GM19023 (cell line): ENCODE results near the gene MORC1.

Source experiments
- ATAC-seq: cut with Tn5 transposase; IDR thresholded peaks from one replicate; pipeline ENCODE4 v1.9.1; 2021; ENCODE audit warnings: mild to moderate bottlenecking, moderate library complexity; ENCODE audit not compliant: unreplicated experiment

MORC1 gene

GRCh38 chr3:108947855-108948254, 170.1 kb downstream of the MORC1 start:
- no peak for ATAC-seq

- ATAC-seq: no peak
These were observed 171.3 kb downstream of the MORC1 start for GRCh38 chr3:108946292-108947285.

- ATAC-seq: no peak
These were observed 177.2 kb downstream of the MORC1 start for GRCh38 chr3:108940568-108941263.

- no peak for ATAC-seq
These were observed 177.8 kb downstream of the MORC1 start for GRCh38 chr3:108940166-108940565.

GRCh38 chr3:108936924-108937689, 180.8 kb downstream of the MORC1 start:
- no peak for ATAC-seq

GRCh38 chr3:108931035-108931434, 186.9 kb downstream of the MORC1 start:
- no peak for ATAC-seq

GRCh38 chr3:108918866-108919265, 199.1 kb downstream of the MORC1 start:
- ATAC-seq: no peak

- ATAC-seq: peak; percentile 93
These were observed 202.9 kb downstream of the MORC1 start for GRCh38 chr3:108914774-108915641.

- no peak for ATAC-seq
These were observed 208.1 kb downstream of the MORC1 start for GRCh38 chr3:108909799-108910198.
